NT2/D1 (cell line): ENCODE data around the gene CTAGE1.

ENCODE experiments used
- DNase-seq: peaks from one replicate; pipeline ENCODE4 v3.0.0-alpha.2; 2011; ENCODE audit warnings: low read depth, low spot score
- H3K27me3 ChIP-seq: 2 replicates; pipeline ENCODE4 v1.6.0; 2011; ENCODE audit warnings: mild to moderate bottlenecking; ENCODE audit not compliant: insufficient read length, insufficient read depth
- H3K36me3 ChIP-seq: 2 replicates; pipeline ENCODE4 v1.6.1; 2011; ENCODE audit warnings: mild to moderate bottlenecking, low read length, mixed read lengths; ENCODE audit not compliant: insufficient read depth, insufficient read length
- H3K4me1 ChIP-seq: 2 replicates; pipeline ENCODE4 v1.5.1; 2011; ENCODE audit not compliant: insufficient read depth, insufficient read length
- H3K4me3 ChIP-seq: 2 replicates; pipeline ENCODE4 v1.5.1; 2011; ENCODE audit warnings: low read depth; ENCODE audit not compliant: insufficient read length
- H3K9ac ChIP-seq: 2 replicates; pipeline ENCODE4 v1.6.0; 2011; ENCODE audit warnings: low read depth; ENCODE audit not compliant: insufficient read length
- H3K9me3 ChIP-seq: 2 replicates; pipeline ENCODE4 v1.5.1; 2011; ENCODE audit warnings: mild to moderate bottlenecking, low read length; ENCODE audit not compliant: insufficient read depth
- SUZ12 ChIP-seq: IDR thresholded peaks from 2 replicates; pipeline ENCODE4 v1.6.1; 2011; ENCODE audit not compliant: insufficient read length, insufficient read depth; ENCODE audit errors: extremely low read depth
- YY1 ChIP-seq: IDR thresholded peaks from 2 replicates; pipeline ENCODE4 v1.6.1; 2011; ENCODE audit not compliant: insufficient read length, insufficient read depth
- ZNF274 ChIP-seq: IDR thresholded peaks from 2 replicates; pipeline ENCODE4 v1.6.1; 2011; ENCODE audit warnings: mild to moderate bottlenecking, low read depth, low read length

The CTAGE1 gene

GRCh38 chr18:22448238-22448637 lies 30.5 kb upstream of the CTAGE1 start:
- TF ChIP-seq SUZ12: no peak
- no peak for TF ChIP-seq YY1
- no peak for TF ChIP-seq ZNF274
- DNase-seq: no peak
- Histone ChIP-seq H3K4me3 (no peak overlapping the region), H3K4me1 (peaks cover 2% of the 10 kb centered on the region), H3K36me3 (no peaks in the 10 kb centered on the region), H3K9me3 (peaks cover 6% of the 10 kb centered on the region; the same call in 1 of the 2 replicates), H3K27me3 (no peaks in the 10 kb centered on the region), H3K9ac (no peak overlapping the region)

GRCh38 chr18:22447792-22448191 lies 30.1 kb upstream of the CTAGE1 start:
- no peak for DNase-seq
- no peaks in the 10 kb centered on the region for H3K27me3 ChIP-seq
- TF ChIP-seq YY1 (no peak), SUZ12 (no peak), ZNF274 (no peak)
- peaks cover 2% of the 10 kb centered on the region for H3K4me1 ChIP-seq
- no peaks in the 10 kb centered on the region for H3K36me3 ChIP-seq
- H3K9me3 ChIP-seq: peaks cover 6% of the 10 kb centered on the region; the same call in 1 of the 2 replicates
- H3K4me3 ChIP-seq: no peak overlapping the region
- H3K9ac ChIP-seq: no peak overlapping the region

GRCh38 chr18:22446911-22447310 lies 29.2 kb upstream of the CTAGE1 start:
- Histone ChIP-seq H3K4me1 (no peaks in the 10 kb centered on the region), H3K4me3 (no peak overlapping the region), H3K9ac (no peak overlapping the region), H3K9me3 (peaks cover 9% of the 10 kb centered on the region; the same call in 1 of the 2 replicates), H3K36me3 (no peaks in the 10 kb centered on the region), H3K27me3 (no peaks in the 10 kb centered on the region)
- TF ChIP-seq YY1 (no peak), ZNF274 (no peak), SUZ12 (no peak)
- no peak for DNase-seq

GRCh38 chr18:22446325-22446724 lies 28.6 kb upstream of the CTAGE1 start:
- H3K27me3 ChIP-seq: no peaks in the 10 kb centered on the region
- no peak overlapping the region for H3K4me3 ChIP-seq
- TF ChIP-seq YY1 (no peak), SUZ12 (no peak), ZNF274 (no peak)
- no peaks in the 10 kb centered on the region for H3K4me1 ChIP-seq
- H3K9ac ChIP-seq: no peak overlapping the region
- no peak for DNase-seq
- no peaks in the 10 kb centered on the region for H3K36me3 ChIP-seq
- peaks cover 12% of the 10 kb centered on the region; the same call in 1 of the 2 replicates for H3K9me3 ChIP-seq

GRCh38 chr18:22441638-22442037 lies 23.9 kb upstream of the CTAGE1 start:
- Histone ChIP-seq H3K36me3 (no peaks in the 10 kb centered on the region), H3K27me3 (no peaks in the 10 kb centered on the region), H3K4me3 (no peak overlapping the region), H3K9ac (no peak overlapping the region), H3K9me3 (0 out of 2 replicates have a peak, but pooled peaks cover 5% of the 10 kb centered on the region), H3K4me1 (no peaks in the 10 kb centered on the region)
- no peak for DNase-seq
- TF ChIP-seq YY1: no peak
- TF ChIP-seq SUZ12: no peak
- TF ChIP-seq ZNF274: no peak

- H3K4me3 ChIP-seq: no peak overlapping the region
- H3K4me1 ChIP-seq: no peaks in the 10 kb centered on the region
- H3K9me3 ChIP-seq: 0 out of 2 replicates have a peak, but pooled peaks cover 5% of the 10 kb centered on the region
- DNase-seq: no peak
- TF ChIP-seq SUZ12: no peak
- TF ChIP-seq ZNF274: no peak
- no peak for TF ChIP-seq YY1
- no peaks in the 10 kb centered on the region for H3K27me3 ChIP-seq
- no peak overlapping the region for H3K9ac ChIP-seq
- no peaks in the 10 kb centered on the region for H3K36me3 ChIP-seq
Measured at GRCh38 chr18:22439447-22439846, 21.7 kb upstream of the CTAGE1 start.

GRCh38 chr18:22436136-22436535 lies 18.4 kb upstream of the CTAGE1 start:
- DNase-seq: no peak
- H3K9me3 ChIP-seq: no peaks in the 10 kb centered on the region
- H3K9ac ChIP-seq: no peak overlapping the region
- no peak overlapping the region for H3K4me3 ChIP-seq
- H3K4me1 ChIP-seq: no peaks in the 10 kb centered on the region
- no peaks in the 10 kb centered on the region for H3K27me3 ChIP-seq
- TF ChIP-seq ZNF274: no peak
- no peak for TF ChIP-seq SUZ12
- no peak for TF ChIP-seq YY1
- no peaks in the 10 kb centered on the region for H3K36me3 ChIP-seq

GRCh38 chr18:22434973-22435608 lies 17.4 kb upstream of the CTAGE1 start:
- Histone ChIP-seq H3K4me3 (no peak overlapping the region), H3K4me1 (no peaks in the 10 kb centered on the region), H3K9me3 (no peaks in the 10 kb centered on the region), H3K27me3 (no peaks in the 10 kb centered on the region), H3K36me3 (no peaks in the 10 kb centered on the region), H3K9ac (no peak overlapping the region)
- TF ChIP-seq SUZ12: no peak
- TF ChIP-seq YY1: no peak
- TF ChIP-seq ZNF274: no peak
- DNase-seq: no peak
